PFSK-1 (cell line): ENCODE data around the gene ABCA7.

Source experiments
- POLR2AphosphoS5 ChIP-seq: IDR thresholded peaks from 2 replicates; pipeline ENCODE4 v1.6.1; 2012; ENCODE audit warnings: low read depth, mild to moderate bottlenecking, control low read depth, low read length, moderate library complexity
- REST ChIP-seq, 2 experiments: IDR thresholded peaks; 2 replicates each; pipeline versions ENCODE4 v1.6.1 to v1.8.0; 2011 to 2012; ENCODE audit warnings: low read depth in 2 of 2, low read length in 2 of 2, control low read depth in 1 of 2, inconsistent platforms in 1 of 2, mild to moderate bottlenecking in 1 of 2, moderate library complexity in 1 of 2; ENCODE audit not compliant: insufficient read depth in 1 of 2
- SIN3A ChIP-seq: IDR thresholded peaks from 2 replicates; pipeline ENCODE4 v1.6.1; 2012; ENCODE audit warnings: mild to moderate bottlenecking, low read length, moderate library complexity, borderline replicate concordance; ENCODE audit not compliant: insufficient read depth
- TAF1 ChIP-seq: IDR thresholded peaks from 2 replicates; pipeline ENCODE4 v1.6.1; 2012; ENCODE audit warnings: low read length, control low read depth, borderline replicate concordance; ENCODE audit not compliant: insufficient read depth

- no peak for TF ChIP-seq TAF1
- TF ChIP-seq SIN3A: no peak
- TF ChIP-seq REST (IDR thresholded peaks at IDR 0.05; ENCODE audit: insufficient read depth in 1 of 2, low read depth in 2 of 2, low read length in 2 of 2): no peak
- no peak for TF ChIP-seq POLR2AphosphoS5
These were observed 30.6 kb downstream of the ABCA7 start for GRCh38 chr19:1070576-1070930.
